ENCODE results near the gene UBE2J1.

The UBE2J1 gene

GRCh38 chr6:89347825-89348224, 4.7 kb downstream of the UBE2J1 start:
- peaks cover 41% of the 10 kb centered on the region for H3K4me1 ChIP-seq (ENCODE audit: insufficient read depth, low read length)
- H3K27ac ChIP-seq (ENCODE audit: low read depth, low read length): no peak overlapping the region
- no peak overlapping the region for H3K9ac ChIP-seq (ENCODE audit: low read length)
- no peak overlapping the region for H3K4me3 ChIP-seq (ENCODE audit: low read depth in 1 of 2, low read length in 2 of 2)
- no peaks in the 10 kb centered on the region for H3K36me3 ChIP-seq (ENCODE audit: insufficient read depth, low read length)
- H3K9me3 ChIP-seq (ENCODE audit: low read length): no peaks in the 10 kb centered on the region
- H3K27me3 ChIP-seq (ENCODE audit: control insufficient read depth in 1 of 2, insufficient read depth in 2 of 2, low read length in 2 of 2): no peaks in the 10 kb centered on the region

- no peak overlapping the region for H3K4me3 ChIP-seq (ENCODE audit: low read depth in 1 of 2, low read length in 2 of 2)
- H3K27ac ChIP-seq (ENCODE audit: low read depth, low read length): no peak overlapping the region
- H3K4me1 ChIP-seq (ENCODE audit: insufficient read depth, low read length): peaks cover 39% of the 10 kb centered on the region
- H3K9ac ChIP-seq (ENCODE audit: low read length): no peak overlapping the region
- H3K9me3 ChIP-seq (ENCODE audit: low read length): no peaks in the 10 kb centered on the region
- H3K36me3 ChIP-seq (ENCODE audit: insufficient read depth, low read length): peaks cover 8% of the 10 kb centered on the region
- no peaks in the 10 kb centered on the region for H3K27me3 ChIP-seq (ENCODE audit: control insufficient read depth in 1 of 2, insufficient read depth in 2 of 2, low read length in 2 of 2)
Measured at GRCh38 chr6:89346433-89346832, 6.1 kb downstream of the UBE2J1 start.

GRCh38 chr6:89339565-89339964, 13.0 kb downstream of the UBE2J1 start:
- Histone ChIP-seq H3K27ac (ENCODE audit: low read depth, low read length) (no peak overlapping the region), H3K9ac (ENCODE audit: low read length) (no peak overlapping the region), H3K9me3 (ENCODE audit: low read length) (no peaks in the 10 kb centered on the region), H3K4me1 (ENCODE audit: insufficient read depth, low read length) (no peaks in the 10 kb centered on the region), H3K36me3 (ENCODE audit: insufficient read depth, low read length) (peaks cover 38% of the 10 kb centered on the region), H3K4me3 (ENCODE audit: low read depth in 1 of 2, low read length in 2 of 2) (no peak overlapping the region), H3K27me3 (ENCODE audit: control insufficient read depth in 1 of 2, insufficient read depth in 2 of 2, low read length in 2 of 2) (no peaks in the 10 kb centered on the region)

GRCh38 chr6:89335164-89335563, 17.4 kb downstream of the UBE2J1 start:
- peaks cover 39% of the 10 kb centered on the region for H3K36me3 ChIP-seq (ENCODE audit: insufficient read depth, low read length)
- no peak overlapping the region for H3K4me3 ChIP-seq (ENCODE audit: low read depth in 1 of 2, low read length in 2 of 2)

DNA sequence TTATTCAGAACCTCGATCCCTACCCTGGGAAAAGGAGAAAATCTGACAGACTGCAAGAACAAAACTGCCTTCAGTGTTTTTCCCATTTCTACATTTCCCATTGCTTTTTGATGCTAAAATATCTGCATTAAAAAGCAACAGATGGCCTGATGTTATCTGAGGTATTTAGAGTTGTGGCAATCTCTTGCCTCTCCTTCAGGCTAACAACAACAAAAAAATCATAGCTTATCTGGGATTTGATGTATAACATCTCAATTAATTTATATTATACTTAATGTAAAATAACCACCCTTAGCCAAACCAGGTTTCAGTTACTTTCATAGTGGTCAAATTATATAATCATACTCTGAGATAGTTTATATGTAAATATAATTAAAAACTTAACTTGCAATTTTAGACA, 21.6 kb downstream of the UBE2J1 start:
- peaks cover 45% of the 10 kb centered on the region for H3K36me3 ChIP-seq (ENCODE audit: insufficient read depth, low read length)
- no peak overlapping the region for H3K27ac ChIP-seq (ENCODE audit: low read depth, low read length)
- no peaks in the 10 kb centered on the region for H3K4me1 ChIP-seq (ENCODE audit: insufficient read depth, low read length)
- no peaks in the 10 kb centered on the region for H3K9me3 ChIP-seq (ENCODE audit: low read length)
- no peaks in the 10 kb centered on the region for H3K27me3 ChIP-seq (ENCODE audit: control insufficient read depth in 1 of 2, insufficient read depth in 2 of 2, low read length in 2 of 2)
- no peak overlapping the region for H3K9ac ChIP-seq (ENCODE audit: low read length)
- no peak overlapping the region for H3K4me3 ChIP-seq (ENCODE audit: low read depth in 1 of 2, low read length in 2 of 2)

More at GRCh38 chr6:89335164-89335563, 17.4 kb downstream of the UBE2J1 start:
- H3K9ac ChIP-seq (ENCODE audit: low read length): no peak overlapping the region
- no peaks in the 10 kb centered on the region for H3K4me1 ChIP-seq (ENCODE audit: insufficient read depth, low read length)
- no peaks in the 10 kb centered on the region for H3K9me3 ChIP-seq (ENCODE audit: low read length)
- no peaks in the 10 kb centered on the region for H3K27me3 ChIP-seq (ENCODE audit: control insufficient read depth in 1 of 2, insufficient read depth in 2 of 2, low read length in 2 of 2)
- H3K27ac ChIP-seq (ENCODE audit: low read depth, low read length): no peak overlapping the region

GRCh38 chr6:89328976-89329375, 23.5 kb downstream of the UBE2J1 start:
- H3K4me3 ChIP-seq (ENCODE audit: low read depth in 1 of 2, low read length in 2 of 2): no peak overlapping the region
- peaks cover 45% of the 10 kb centered on the region for H3K36me3 ChIP-seq (ENCODE audit: insufficient read depth, low read length)
- H3K27me3 ChIP-seq (ENCODE audit: control insufficient read depth in 1 of 2, insufficient read depth in 2 of 2, low read length in 2 of 2): no peaks in the 10 kb centered on the region
- no peaks in the 10 kb centered on the region for H3K9me3 ChIP-seq (ENCODE audit: low read length)
- no peak overlapping the region for H3K9ac ChIP-seq (ENCODE audit: low read length)
- no peak overlapping the region for H3K27ac ChIP-seq (ENCODE audit: low read depth, low read length)
- H3K4me1 ChIP-seq (ENCODE audit: insufficient read depth, low read length): no peaks in the 10 kb centered on the region

GRCh38 chr6:89324304-89324703, 28.2 kb downstream of the UBE2J1 start:
- Histone ChIP-seq H3K36me3 (ENCODE audit: insufficient read depth, low read length) (peaks cover 20% of the 10 kb centered on the region), H3K9ac (ENCODE audit: low read length) (no peak overlapping the region), H3K9me3 (ENCODE audit: low read length) (no peaks in the 10 kb centered on the region), H3K4me3 (ENCODE audit: low read depth in 1 of 2, low read length in 2 of 2) (no peak overlapping the region), H3K27me3 (ENCODE audit: control insufficient read depth in 1 of 2, insufficient read depth in 2 of 2, low read length in 2 of 2) (no peaks in the 10 kb centered on the region), H3K27ac (ENCODE audit: low read depth, low read length) (no peak overlapping the region), H3K4me1 (ENCODE audit: insufficient read depth, low read length) (no peaks in the 10 kb centered on the region)

DNA sequence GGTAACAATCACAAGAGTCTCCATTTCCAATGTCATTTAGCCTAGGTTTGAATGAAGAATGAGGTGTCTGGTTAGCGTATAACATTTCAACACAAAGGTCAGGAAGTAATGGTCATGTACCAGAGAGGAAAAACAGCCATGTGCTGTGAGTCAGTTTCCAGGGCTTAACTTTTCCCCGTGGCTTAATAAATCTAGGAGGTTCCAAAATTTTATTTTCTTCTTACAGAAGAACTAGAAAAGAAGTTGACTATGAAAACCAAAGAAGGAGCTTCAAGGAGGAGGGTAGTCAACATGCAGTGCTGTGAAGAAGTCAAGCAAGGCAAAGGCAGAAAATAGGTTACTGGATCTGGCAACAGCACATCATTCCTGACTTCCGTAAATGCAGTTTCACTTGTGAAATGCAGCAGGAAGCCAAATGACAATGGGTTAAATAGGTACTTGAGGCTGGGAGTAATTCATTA, 29.0 kb downstream of the UBE2J1 start:
- Histone ChIP-seq H3K27me3 (ENCODE audit: control insufficient read depth in 1 of 2, insufficient read depth in 2 of 2, low read length in 2 of 2) (no peaks in the 10 kb centered on the region), H3K4me3 (ENCODE audit: low read depth in 1 of 2, low read length in 2 of 2) (no peak overlapping the region), H3K36me3 (ENCODE audit: insufficient read depth, low read length) (peaks cover 12% of the 10 kb centered on the region), H3K27ac (ENCODE audit: low read depth, low read length) (no peak overlapping the region), H3K4me1 (ENCODE audit: insufficient read depth, low read length) (no peaks in the 10 kb centered on the region), H3K9me3 (ENCODE audit: low read length) (no peaks in the 10 kb centered on the region), H3K9ac (ENCODE audit: low read length) (no peak overlapping the region)

GRCh38 chr6:89321131-89321970, 31.2 kb downstream of the UBE2J1 start:
- H3K27ac ChIP-seq (ENCODE audit: low read depth, low read length): no peak overlapping the region
- H3K36me3 ChIP-seq (ENCODE audit: insufficient read depth, low read length): no peaks in the 10 kb centered on the region
- H3K9ac ChIP-seq (ENCODE audit: low read length): no peak overlapping the region
- H3K4me3 ChIP-seq (ENCODE audit: low read depth in 1 of 2, low read length in 2 of 2): no peak overlapping the region
- H3K9me3 ChIP-seq (ENCODE audit: low read length): no peaks in the 10 kb centered on the region
- no peaks in the 10 kb centered on the region for H3K4me1 ChIP-seq (ENCODE audit: insufficient read depth, low read length)
- H3K27me3 ChIP-seq (ENCODE audit: control insufficient read depth in 1 of 2, insufficient read depth in 2 of 2, low read length in 2 of 2): no peaks in the 10 kb centered on the region

DNA sequence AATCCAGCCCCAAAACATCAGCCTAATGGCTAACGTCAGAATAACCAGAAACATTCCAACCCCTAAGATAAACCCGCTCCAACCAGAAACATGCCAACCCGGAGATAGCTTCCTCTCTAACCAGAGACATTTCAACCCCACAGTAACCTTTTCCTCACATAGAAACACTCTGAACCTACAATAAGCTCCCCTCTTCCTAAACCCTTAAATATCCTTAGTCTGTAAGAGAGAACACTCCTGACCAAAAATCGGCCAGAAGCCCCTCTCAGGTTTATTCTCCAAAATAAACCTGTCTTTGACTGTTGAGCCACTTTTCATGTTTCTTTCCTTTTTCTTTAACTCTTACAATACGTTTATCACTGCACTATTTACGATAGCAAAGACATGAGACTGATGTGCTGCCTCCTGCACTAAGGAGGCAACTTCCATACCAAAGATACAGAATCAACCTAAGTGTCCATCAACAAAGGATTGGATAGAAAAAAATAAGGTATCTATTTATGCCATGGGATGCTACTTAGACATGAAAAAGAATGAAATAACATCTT, 32.4 kb downstream of the UBE2J1 start:
- Histone ChIP-seq H3K27me3 (ENCODE audit: control insufficient read depth in 1 of 2, insufficient read depth in 2 of 2, low read length in 2 of 2) (no peaks in the 10 kb centered on the region), H3K4me3 (ENCODE audit: low read depth in 1 of 2, low read length in 2 of 2) (no peak overlapping the region), H3K9me3 (ENCODE audit: low read length) (no peaks in the 10 kb centered on the region), H3K9ac (ENCODE audit: low read length) (no peak overlapping the region), H3K4me1 (ENCODE audit: insufficient read depth, low read length) (no peaks in the 10 kb centered on the region), H3K27ac (ENCODE audit: low read depth, low read length) (no peak overlapping the region), H3K36me3 (ENCODE audit: insufficient read depth, low read length) (no peaks in the 10 kb centered on the region)

DNA sequence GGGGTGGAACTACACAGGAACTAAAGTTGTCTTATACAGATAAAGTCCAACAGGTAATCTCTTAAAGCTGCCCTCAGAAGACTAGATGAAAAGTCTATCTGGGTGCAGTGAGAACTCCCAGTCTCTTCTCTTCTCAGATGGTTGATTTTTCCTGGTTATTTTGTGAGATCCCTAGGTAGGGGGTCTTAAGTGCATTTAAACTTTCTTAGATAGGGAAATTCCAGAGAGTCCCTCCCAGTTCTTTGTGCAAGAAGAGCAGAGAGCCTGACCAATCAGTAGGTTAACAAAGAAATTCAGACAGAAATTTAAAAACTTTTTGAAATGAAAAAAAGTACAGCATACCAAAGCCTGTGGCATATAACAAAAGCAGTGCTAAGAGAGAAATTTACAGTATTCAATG, 35.5 kb downstream of the UBE2J1 start:
- H3K9ac ChIP-seq (ENCODE audit: low read length): no peak overlapping the region
- H3K4me3 ChIP-seq (ENCODE audit: low read depth in 1 of 2, low read length in 2 of 2): no peak overlapping the region
- no peaks in the 10 kb centered on the region for H3K9me3 ChIP-seq (ENCODE audit: low read length)
- H3K27me3 ChIP-seq (ENCODE audit: control insufficient read depth in 1 of 2, insufficient read depth in 2 of 2, low read length in 2 of 2): no peaks in the 10 kb centered on the region
- H3K4me1 ChIP-seq (ENCODE audit: insufficient read depth, low read length): peaks cover 11% of the 10 kb centered on the region
- no peaks in the 10 kb centered on the region for H3K36me3 ChIP-seq (ENCODE audit: insufficient read depth, low read length)
- no peak overlapping the region for H3K27ac ChIP-seq (ENCODE audit: low read depth, low read length)
